IMR-90 (cell line): Measurements from ENCODE around the gene PCDHB8. TPM values are rescaled to one million over a fixed set of nuclear protein-coding genes. Genes with fewer than 3 reads are reported as not detected.
"Not testable (repeated sequence)": the region's sequence is repeated elsewhere in the genome, so short reads cannot be mapped to it uniquely, and the experiment has no call there.

Source experiments
- ATAC-seq: fragments of 200-7000 bp; cut with Tn5 transposase; 2 replicates; pipeline ENCODE4 v1.9.1; 2020; ENCODE audit warnings: low read depth, mild to moderate bottlenecking, moderate library complexity
- BruUV-seq: library from RNA; stranded (reverse); fragments of 400-500 nt; replicated peaks from 2 replicates; lab custom pipeline; 2021; lab: Mats Ljungman, UMichigan
- CTCF ChIA-PET: fragments of 300-600 bp; formaldehyde crosslinking; extraction: SDS; loops from one replicate; lab custom pipeline; 2021; ENCODE audit warnings: antibody characterized with exemption; lab: Yijun Ruan, JAX
- POLR2A ChIA-PET: fragments of 300-600 bp; sonication (Branson Sonifier 250); formaldehyde crosslinking; loops from one replicate; lab custom pipeline; 2022; ENCODE audit warnings: antibody characterized with exemption; ENCODE audit not compliant: unreplicated experiment; lab: Charles Lee
- DNase-seq: peaks from one replicate; pipeline ENCODE4 v3.0.0; 2013
- H2AFZ ChIP-seq: replicated peaks from 2 replicates; pipeline ENCODE3; 2013; ENCODE audit warnings: low read length, mild to moderate bottlenecking; ENCODE audit not compliant: poor library complexity
- H2AK5ac ChIP-seq: 2 replicates; pipeline ENCODE4 v1.6.1; 2013; ENCODE audit warnings: low read depth, low read length, inconsistent platforms
- H2AK9ac ChIP-seq: replicated peaks from 2 replicates; pipeline ENCODE3; 2013; ENCODE audit warnings: mild to moderate bottlenecking, low read depth, low read length, moderate library complexity; ENCODE audit not compliant: poor library complexity
- H2BK120ac ChIP-seq: 2 replicates; pipeline ENCODE4 v1.6.1; 2013; ENCODE audit warnings: low read depth, low read length, inconsistent platforms
- H2BK15ac ChIP-seq: 3 replicates; pipeline ENCODE4 v1.6.1; 2013; ENCODE audit warnings: low read depth, low read length, inconsistent platforms
- H2BK20ac ChIP-seq: 2 replicates; pipeline ENCODE4 v1.6.1; 2013; ENCODE audit warnings: low read depth, mild to moderate bottlenecking, inconsistent platforms, low read length, moderate library complexity
- H2BK5ac ChIP-seq: 2 replicates; pipeline ENCODE4 v1.6.1; 2013; ENCODE audit warnings: mild to moderate bottlenecking, low read depth, low read length, inconsistent platforms; ENCODE audit not compliant: poor library complexity, severe bottlenecking
- H3K14ac ChIP-seq: replicated peaks from 2 replicates; pipeline ENCODE4 v1.6.1; 2013; ENCODE audit warnings: low read depth, low read length, inconsistent platforms
- H3K18ac ChIP-seq: 2 replicates; pipeline ENCODE4 v1.6.1; 2013; ENCODE audit warnings: low read depth, low read length, control low read depth
- H3K23ac ChIP-seq: 2 replicates; pipeline ENCODE4 v1.6.1; 2013; ENCODE audit warnings: low read depth, low read length, inconsistent platforms
- H3K27ac ChIP-seq: 2 replicates; pipeline ENCODE4 v1.5.1; 2013; ENCODE audit warnings: mild to moderate bottlenecking, control low read depth, low read length; ENCODE audit not compliant: insufficient read depth
- H3K27me3 ChIP-seq: 2 replicates; pipeline ENCODE4 v1.6.1; 2013; ENCODE audit warnings: low read length; ENCODE audit not compliant: control insufficient read depth, insufficient read depth
- H3K36me3 ChIP-seq: 2 replicates; pipeline ENCODE4 v1.6.1; 2013; ENCODE audit warnings: low read length, mixed read lengths; ENCODE audit not compliant: control insufficient read depth, insufficient read depth
- H3K4ac ChIP-seq: 2 replicates; pipeline ENCODE4 v1.6.1; 2013; ENCODE audit warnings: low read depth, low read length, inconsistent platforms
- H3K4me1 ChIP-seq: 2 replicates; pipeline ENCODE4 v1.6.1; 2013; ENCODE audit warnings: low read length, mixed read lengths; ENCODE audit not compliant: control insufficient read depth, insufficient read depth
- H3K4me2 ChIP-seq: 2 replicates; pipeline ENCODE4 v1.6.1; 2013; ENCODE audit warnings: low read depth, mild to moderate bottlenecking, control low read depth, low read length, moderate library complexity
- H3K4me3 ChIP-seq: 2 replicates; pipeline ENCODE4 v1.5.1; 2013; ENCODE audit warnings: low read depth, mild to moderate bottlenecking, control low read depth, low read length, moderate library complexity; ENCODE audit not compliant: insufficient read depth
- H3K56ac ChIP-seq: 2 replicates; pipeline ENCODE4 v1.6.1; 2013; ENCODE audit warnings: low read length, inconsistent platforms; ENCODE audit not compliant: insufficient read depth; ENCODE audit errors: extremely low read depth
- H3K79me1 ChIP-seq, 2 experiments: 2 replicates each; pipeline ENCODE4 v1.6.1; 2013; ENCODE audit warnings: low read length in 2 of 2, inconsistent platforms in 1 of 2, low read depth in 1 of 2
- H3K9ac ChIP-seq: 2 replicates; pipeline ENCODE4 v1.6.1; 2013; ENCODE audit warnings: low read depth, low read length, control low read depth
- H3K9me1 ChIP-seq: 2 replicates; pipeline ENCODE4 v1.6.1; 2013; ENCODE audit warnings: low read length, inconsistent platforms; ENCODE audit not compliant: insufficient read depth
- H3K9me3 ChIP-seq: 2 replicates; pipeline ENCODE4 v1.6.1; 2013; ENCODE audit warnings: low read length; ENCODE audit not compliant: control insufficient read depth, insufficient read depth
- H4K20me1 ChIP-seq: 2 replicates; pipeline ENCODE4 v1.6.1; 2013; ENCODE audit warnings: low read length, inconsistent platforms; ENCODE audit not compliant: insufficient read depth
- H4K5ac ChIP-seq: 2 replicates; pipeline ENCODE4 v1.6.1; 2013; ENCODE audit warnings: mild to moderate bottlenecking, low read depth, low read length, control low read depth
- H4K8ac ChIP-seq, 2 experiments: 2 replicates each; pipeline ENCODE4 v1.6.1; 2013; ENCODE audit warnings: low read depth in 2 of 2, low read length in 2 of 2, control low read depth in 1 of 2, inconsistent platforms in 1 of 2
- H4K91ac ChIP-seq: 2 replicates; pipeline ENCODE4 v1.6.1; 2013; ENCODE audit warnings: low read depth, low read length, inconsistent platforms; ENCODE audit not compliant: insufficient read depth
- CTCF ChIP-seq: conservative IDR thresholded peaks from 2 replicates; pipeline ENCODE4 v1.5.1; 2012; ENCODE audit warnings: mild to moderate bottlenecking, low read depth, low read length, improper control_type of control experiment
- WGBS, 2 experiments: methylation state at CpG; one replicate each; pipeline versions ENCODE4 v1.1.5 to v1.1.7; 2013; ENCODE audit warnings: missing lambda C conversion rate in 2 of 2; ENCODE audit not compliant: insufficient read length in 1 of 2; ENCODE audit errors: extremely low coverage in 2 of 2; 5-methylcytosine and 5-hydroxymethylcytosine counted together
- dilution Hi-C: fragments of 300-500 bp; cut with HindIII; formaldehyde crosslinking; loops from one replicate; pipeline ENCODE4 v1.14.3; 2018; ENCODE audit warnings: low sequenced_read_pairs; ENCODE audit not compliant: unreplicated experiment
- in situ Hi-C: fragments of 300-500 bp; cut with MboI; formaldehyde crosslinking; loops from 3 replicates; pipeline ENCODE4 v1.14.3; 2019; ENCODE audit warnings: low sequenced_read_pairs, inconsistent platforms, mixed read lengths
- intact Hi-C: fragments of 100-400 bp; cut with micrococcal nuclease; formaldehyde crosslinking; loops from 2 replicates; pipeline ENCODE4 v1.10.0; 2022
- polyA plus RNA-seq, 3 experiments: library from polyadenylated mRNA; depleted of rRNA; stranded (reverse); fragments of >200 nt; gene quantifications; 2 replicates each; pipeline ENCODE4 v1.2.3, GENCODE V29; 2012; ENCODE audit warnings: low replicate concordance in 1 of 3
- total RNA-seq: library from RNA; depleted of rRNA; stranded (reverse); fragments of >200 nt; gene quantifications from 2 replicates; pipeline ENCODE4 v1.2.3, GENCODE V29; 2012

Gene PCDHB8
- total and polyA plus RNA-seq, 2 of the 4 experiments (the other 2 are of a cell fraction), result 0.07 to 0.18 TPM

GRCh38 chr5:141213656-141214339 is 36.2 kb downstream of the PCDHB8 start, which contains the start of gene PCDHB13:
PCDHB13 (plus strand) TSS chr5:141213919; CDS start chr5:141214124, 205 bp downstream.
- H2BK15ac ChIP-seq, in situ Hi-C loops, H3K23ac ChIP-seq, POLR2A ChIA-PET, H3K4ac ChIP-seq, H3K18ac ChIP-seq, H2BK5ac ChIP-seq, H3K56ac ChIP-seq, BruUV-seq, H4K8ac ChIP-seq, H3K14ac ChIP-seq, H2AK5ac ChIP-seq, H2AFZ ChIP-seq, H3K36me3 ChIP-seq, H3K9ac ChIP-seq, H3K4me2 ChIP-seq, H3K9me1 ChIP-seq, H3K27me3 ChIP-seq, H3K27ac ChIP-seq, intact Hi-C loops, dilution Hi-C loops, H2AK9ac ChIP-seq, H3K4me1 ChIP-seq, H2BK120ac ChIP-seq, H4K20me1 ChIP-seq, H4K91ac ChIP-seq, H2BK20ac ChIP-seq, H3K79me1 ChIP-seq, H4K5ac ChIP-seq: not testable (repeated sequence)
- peak; percentile 20; the same call in 1 of the 2 replicates for TF ChIP-seq CTCF
- DNase-seq (peak; percentile 19), ATAC-seq (peak; percentile 67)
- CTCF ChIA-PET, result interaction anchor here (0.7 kb wide), 1 partner anchor 11 kb away, joined by 5 read pairs; no protein-coding TSS in a partner anchor
- WGBS, 2 experiments, result no CpG with 5 or more reads among the region's 18 CpGs
- Histone ChIP-seq H3K9me3 (peaks cover 27% of the 10 kb centered on the region; the same call in 1 of the 2 replicates), H3K4me3 (peak within 1 kb of the TSS; percentile 45; the same call in 1 of the 2 replicates)

GRCh38 chr5:141214583-141214982 is 37.0 kb downstream of the PCDHB8 start:
- H3K23ac ChIP-seq, H2AK9ac ChIP-seq, H2BK120ac ChIP-seq, in situ Hi-C loops, H2BK15ac ChIP-seq, H3K4me2 ChIP-seq, H3K56ac ChIP-seq, H3K9me1 ChIP-seq, intact Hi-C loops, ATAC-seq, H3K9ac ChIP-seq, H3K18ac ChIP-seq, H3K4me1 ChIP-seq, H3K27ac ChIP-seq, BruUV-seq, H2AFZ ChIP-seq, H2AK5ac ChIP-seq, H4K20me1 ChIP-seq, CTCF ChIA-PET, H2BK5ac ChIP-seq, H2BK20ac ChIP-seq, H4K91ac ChIP-seq, H3K36me3 ChIP-seq, DNase-seq, H4K8ac ChIP-seq, H3K14ac ChIP-seq, H3K27me3 ChIP-seq, H3K4ac ChIP-seq, H4K5ac ChIP-seq, H3K79me1 ChIP-seq, H3K4me3 ChIP-seq, dilution Hi-C loops, POLR2A ChIA-PET: not testable (repeated sequence)
- peaks cover 23% of the 10 kb centered on the region; the same call in 1 of the 2 replicates for H3K9me3 ChIP-seq
- no CpG with 5 or more reads among the region's 12 CpGs for WGBS, 2 experiments
